ENCODE data around the gene DBN1. TPM values are rescaled to one million over a fixed set of nuclear protein-coding genes. Genes with fewer than 3 reads are reported as not detected.

Gene DBN1
- total and polyA plus RNA-seq, 2 of the 8 experiments (the other 6 are each of a cell fraction or from before 2014, with no cell fraction given), result 168 to 333 TPM

GRCh38 chr5:177434437-177434836 is 39.0 kb downstream of the DBN1 start:
- 94% methylated on average over 8 of the region's 8 CpGs; no CpG with 5 or more reads in 1 of the 2 experiments for WGBS, 2 experiments (ENCODE audit: extremely low coverage in 1 of 2, insufficient coverage in 1 of 2, insufficient read length in 1 of 2, insufficient replicate concordance in 2 of 2, low coverage in 1 of 2, low lambda C conversion rate in 2 of 2, missing lambda C conversion rate in 1 of 2)

More at GRCh38 chr5:177434437-177434836, 39.0 kb downstream of the DBN1 start:
- H4K8ac ChIP-seq (ENCODE audit: extremely low read depth, insufficient read depth, low read length), result no peak overlapping the region
- H4K20me1 ChIP-seq (replicated peaks in 1 of 2; ENCODE audit: control insufficient read depth in 1 of 2, insufficient read depth in 2 of 2, low read length in 2 of 2), result peaks cover 8 to 16% of the 10 kb centered on the region in 2 experiments
- no peak overlapping the region for H2AK5ac ChIP-seq (ENCODE audit: low read depth, low read length)
- H3K4ac ChIP-seq (replicated peaks; ENCODE audit: insufficient read length, low read depth, low read length), result no peak overlapping the region
- FAIRE-seq (no peak), DNase-seq (ENCODE audit: low read depth in 1 of 2, low spot score in 2 of 2) (no peak)
- no peaks in the 10 kb centered on the region for H3K23me2 ChIP-seq (ENCODE audit: low read depth, low read length)
- no peak overlapping the region for H3K14ac ChIP-seq (ENCODE audit: insufficient read length)
- no peak overlapping the region for H3K4me3 ChIP-seq (ENCODE audit: extremely low read depth in 1 of 4, insufficient read depth in 2 of 4, low read depth in 3 of 4, low read length in 4 of 4)
- H3K27me3 ChIP-seq (replicated peaks in 1 of 4; ENCODE audit: control insufficient read depth in 3 of 4, extremely low read depth in 1 of 4, insufficient read depth in 3 of 4, low read length in 3 of 4), result no peaks in the 10 kb centered on the region
- POLR2A ChIA-PET (ENCODE audit: partially characterized antibody), result interaction anchor here (0.9 to 24.2 kb wide), 6 partner anchors 11 to 43 kb away, joined by 3 to 460 read pairs (median 6); partner anchors contain the start of genes GRK6 and PRR7
- H4K91ac ChIP-seq (replicated peaks; ENCODE audit: insufficient read length, low read length), result no peak overlapping the region
- no peak overlapping the region for H2AFZ ChIP-seq (ENCODE audit: low read length)
- no peak overlapping the region for H3K4me2 ChIP-seq (ENCODE audit: insufficient read depth in 1 of 2, low read depth in 2 of 2, low read length in 2 of 2)
- H3K79me2 ChIP-seq (ENCODE audit: control insufficient read depth in 1 of 2, insufficient read depth in 2 of 2, low read length in 2 of 2), result peaks cover 0 to 4% of the 10 kb centered on the region in 2 experiments; a peak in 1 of 4 replicates
- H3K9me3 ChIP-seq (ENCODE audit: insufficient read depth in 2 of 2, low read depth in 1 of 2, low read length in 1 of 2), result no peaks in the 10 kb centered on the region
- H2BK15ac ChIP-seq (ENCODE audit: low read length), result no peak overlapping the region
- no peak overlapping the region for H3K27ac ChIP-seq (ENCODE audit: low read depth, low read length)
- no peak overlapping the region for H3K18ac ChIP-seq (ENCODE audit: extremely low read depth, low read length)
- CTCF ChIA-PET (ENCODE audit: partially characterized antibody), result interaction anchor here (0.6 to 1.8 kb wide), 6 partner anchors 26 to 124 kb away, joined by 3 to 10 read pairs (median 4); no protein-coding TSS in a partner anchor
- H4K5ac ChIP-seq (ENCODE audit: insufficient read length, low read depth, low read length), result no peak overlapping the region
- H2BK5ac ChIP-seq (ENCODE audit: low read depth, low read length), result no peak overlapping the region
- H3K23ac ChIP-seq (ENCODE audit: insufficient read length), result no peak overlapping the region
- H3K56ac ChIP-seq (replicated peaks; ENCODE audit: insufficient read length, low read depth, low read length), result no peak overlapping the region
- H3K4me1 ChIP-seq (replicated peaks in 1 of 4; ENCODE audit: control insufficient read depth in 3 of 4, insufficient read depth in 4 of 4, low read length in 3 of 4), result no peaks in the 10 kb centered on the region
- peaks cover 2% of the 10 kb centered on the region; the same call in 1 of the 2 replicates for H3K79me1 ChIP-seq (ENCODE audit: low read depth, low read length)
- no peak overlapping the region for H3K9ac ChIP-seq (replicated peaks in 1 of 4; ENCODE audit: extremely low read depth in 1 of 4, low read depth in 3 of 4, low read length in 3 of 4)
- no peak overlapping the region for H2BK120ac ChIP-seq (replicated peaks; ENCODE audit: low read depth, low read length)
- peaks cover 7 to 46% (median 30%) of the 10 kb centered on the region in 4 experiments; a peak in 6 of 8 replicates for H3K36me3 ChIP-seq (ENCODE audit: control insufficient read depth in 2 of 4, insufficient read depth in 4 of 4, low read length in 3 of 4)
- H2BK12ac ChIP-seq (ENCODE audit: low read depth, low read length), result no peak overlapping the region
- no peak overlapping the region for H2BK20ac ChIP-seq (ENCODE audit: low read length)
- TF ChIP-seq BACH1 (IDR thresholded peaks at IDR 0.05; ENCODE audit: low read length) (no peak), SIRT6 (IDR thresholded peaks at IDR 0.05; ENCODE audit: low read length) (no peak), CTBP2 (IDR thresholded peaks at IDR 0.05; ENCODE audit: borderline replicate concordance, insufficient read depth, insufficient read length, low read length) (no peak), TCF12 (IDR thresholded peaks at IDR 0.05; ENCODE audit: low read depth, low read length) (no peak), RFX5 (IDR thresholded peaks at IDR 0.05; ENCODE audit: borderline replicate concordance, low read depth, low read length) (no peak), ATF2 (IDR thresholded peaks at IDR 0.05; ENCODE audit: low read length) (no peak)
